Caki2 (cell line): Measurements from ENCODE around the gene RAD9A. TPM values are rescaled to one million over a fixed set of nuclear protein-coding genes. Genes with fewer than 3 reads are reported as not detected.

Experiments used
- DNase-seq: peaks from one replicate; pipeline ENCODE4 v3.0.0-alpha.2; 2015; ENCODE audit warnings: low read depth
- in situ Hi-C: cut with HindIII; loops from 2 replicates; pipeline ENCODE4 v1.10.0; 2016; ENCODE audit warnings: low sequenced_read_pairs, low pct_unique_long_range_greater_than_20kb, mixed read lengths
- total RNA-seq: library from RNA; depleted of rRNA; stranded (reverse); fragments of >200 nt; shearing (Covaris generic); gene quantifications from 2 replicates; pipeline ENCODE4 v1.2.3, GENCODE V29; 2014; ENCODE audit warnings: low replicate concordance; rRNA removed

RAD9A gene
- total RNA-seq, 1 experiment from 2014 or later: 24.4 TPM

GRCh38 chr11:67441731-67442351 lies 50.1 kb downstream of the RAD9A start:
- in situ Hi-C loops: no loop called here

GRCh38 chr11:67442504-67443404 lies 51.0 kb downstream of the RAD9A start:
- in situ Hi-C loops: no loop called here
- no peak for DNase-seq

More at GRCh38 chr11:67441731-67442351, 50.1 kb downstream of the RAD9A start:
- no peak for DNase-seq

- in situ Hi-C loops: no loop called here
- no peak for DNase-seq
Observed at GRCh38 chr11:67445515-67445914, 53.7 kb downstream of the RAD9A start.

Other genes with a start within 250 kb of the RAD9A start
- 31.7 and 37.1 TPM in 2 replicates for gene GRK2, start 125.5 kb upstream of the RAD9A start, total RNA-seq
- gene ANKRD13D, start 102.7 kb upstream of the RAD9A start, total RNA-seq: 11.7 and 22.5 TPM in 2 replicates
- 16.3 and 50.6 TPM in 2 replicates for gene SSH3, start 88.5 kb upstream of the RAD9A start, total RNA-seq
- 26.7 and 38.5 TPM in 2 replicates for gene POLD4, start 38.4 kb upstream of the RAD9A start, total RNA-seq
- gene CLCF1, start 18.4 kb upstream of the RAD9A start, total RNA-seq: 6.5 and 13.4 TPM in 2 replicates
- 251 and 260 TPM in 2 replicates for gene PPP1CA, start 9.9 kb downstream of the RAD9A start, total RNA-seq
- 1.6 TPM in 1 of 2 replicates, not detected in the other for gene TBC1D10C, start 12.1 kb downstream of the RAD9A start, total RNA-seq
- 0.03 TPM in 1 of 2 replicates, not detected in the other for gene CARNS1, start 23.7 kb downstream of the RAD9A start, total RNA-seq
- gene RPS6KB2, start 36.5 kb downstream of the RAD9A start, total RNA-seq: 42.9 and 46.6 TPM in 2 replicates
- not detected in 2 replicates for gene PTPRCAP, start 45.7 kb downstream of the RAD9A start, total RNA-seq
- 128 and 140 TPM in 2 replicates for gene CORO1B, start 51.5 kb downstream of the RAD9A start, total RNA-seq
- not detected in 2 replicates for gene GPR152, start 60.7 kb downstream of the RAD9A start, total RNA-seq
- gene CABP4, start 63.4 kb downstream of the RAD9A start, total RNA-seq: 1.6 and 10.8 TPM in 2 replicates
- gene TMEM134, start 77.3 kb downstream of the RAD9A start, total RNA-seq: 99.8 and 100 TPM in 2 replicates
- gene AIP, start 91.0 kb downstream of the RAD9A start, total RNA-seq: 91.4 and 117 TPM in 2 replicates
- 43.8 and 48.4 TPM in 2 replicates for gene PITPNM1, start 113.4 kb downstream of the RAD9A start, total RNA-seq
- 43.6 and 56.9 TPM in 2 replicates for gene CDK2AP2, start 116.2 kb downstream of the RAD9A start, total RNA-seq
- gene CABP2, start 131.5 kb downstream of the RAD9A start, total RNA-seq: not detected in 2 replicates
- gene GSTP1, start 191.8 kb downstream of the RAD9A start, total RNA-seq: not detected in 2 replicates
- 237 and 239 TPM in 2 replicates for gene NDUFV1, start 214.9 kb downstream of the RAD9A start, total RNA-seq
- 51.3 and 52.9 TPM in 2 replicates for gene NUDT8, start 238.0 kb downstream of the RAD9A start, total RNA-seq
- gene TBX10, start 247.8 kb downstream of the RAD9A start, total RNA-seq: not detected in 2 replicates